Right lobe of liver (tissue), 6 donors: ENCODE data around the gene INSRR. TPM values are rescaled to one million over a fixed set of nuclear protein-coding genes. Genes with fewer than 3 reads are reported as not detected.

ENCODE experiments used
- ATAC-seq, 4 donors: fragments of 200-7000 bp; cut with Tn5 transposase; one replicate each; pipeline ENCODE4 v1.9.1; 2020; ENCODE audit warnings: mild to moderate bottlenecking in 4 of 4, moderate library complexity in 4 of 4
- DNase-seq, 3 donors: peaks; one replicate each; pipeline ENCODE4 v3.0.0-alpha.2; 2020
- H3K27ac ChIP-seq, 3 donors: fragments of 200-600 bp; one replicate each; pipeline ENCODE4 v1.8.0; 2022
- H3K27me3 ChIP-seq, 2 donors: fragments of 200-600 bp; one replicate each; pipeline ENCODE4 v1.8.0; 2022
- H3K36me3 ChIP-seq, 4 donors: fragments of 200-600 bp; sonication (generic) in 1 of 4; one replicate each; pipeline versions ENCODE4 v1.5.1 to v1.8.0; 2017 to 2022; ENCODE audit warnings: control low read depth in 1 of 4
- H3K4me1 ChIP-seq, 4 donors: fragments of 200-600 bp; sonication (generic) in 1 of 4; one replicate each; pipeline versions ENCODE4 v1.5.1 to v1.8.0; 2017 to 2022; ENCODE audit warnings: control low read depth in 1 of 4
- H3K4me3 ChIP-seq, 3 donors: fragments of 200-600 bp; one replicate each; pipeline ENCODE4 v1.8.0; 2022
- H3K9me3 ChIP-seq, 4 donors: fragments of 200-600 bp; sonication (generic) in 1 of 4; one replicate each; pipeline versions ENCODE4 v1.5.1 to v1.8.0; 2017 to 2022; ENCODE audit warnings: control low read depth in 1 of 4
- POLR2A ChIP-seq: fragments of 450-650 bp; IDR thresholded peaks from one replicate; pipeline ENCODE4 v1.6.1; 2017; ENCODE audit warnings: antibody characterized with exemption, mild to moderate bottlenecking
- WGBS: methylation state at CpG from one replicate; pipeline ENCODE4 v1.1.6; 2018; ENCODE audit warnings: low coverage, low lambda C conversion rate; ENCODE audit not compliant: insufficient coverage; ENCODE audit errors: missing lambda C conversion rate; 5-methylcytosine and 5-hydroxymethylcytosine counted together
- intact Hi-C, 2 donors: fragments of 100-400 bp; cut with DNase I; formaldehyde crosslinking; loops; one replicate each; pipeline versions ENCODE4 v1.11.2 to v1.14.1; 2022
- total RNA-seq, 6 experiments: library from RNA; depleted of rRNA in 2 of 6; stranded (reverse); fragments of >200 nt in 2 of 6; fragmentation: NEBNext Ultra II Directional in 3 of 6; extraction: Animal tissue kit (Norgen Biotek cat#: 25700) in 3 of 6; gene quantifications; one replicate each; pipeline versions ENCODE4 v1.1.0 to v1.2.4, GENCODE V29; 2016 to 2023
- TF ChIP-seq, protein P1 (sequence below), 4 donors: fragments of 200-600 bp in 3 of 4; fragments of 450-650 bp in 1 of 4; IDR thresholded peaks; one replicate each; pipeline versions ENCODE4 v1.5.1 to v1.8.0; 2016 to 2022; ENCODE audit warnings: antibody characterized with exemption in 4 of 4, mild to moderate bottlenecking in 2 of 4
- donor health status: DM: no; HTN: yes; CAD: no.
- donor health status: DM: no; HTN: no; CAD: no.
- donor health status: DM: no; HTN: no; CAD: no.
- donor health status: DM: no; HTN: yes; CAD: no.
- donor health status: DM: no; HTN: yes; CAD: no.

INSRR gene
- total RNA-seq, 6 experiments from 2014 or later, result not detected

DNA sequence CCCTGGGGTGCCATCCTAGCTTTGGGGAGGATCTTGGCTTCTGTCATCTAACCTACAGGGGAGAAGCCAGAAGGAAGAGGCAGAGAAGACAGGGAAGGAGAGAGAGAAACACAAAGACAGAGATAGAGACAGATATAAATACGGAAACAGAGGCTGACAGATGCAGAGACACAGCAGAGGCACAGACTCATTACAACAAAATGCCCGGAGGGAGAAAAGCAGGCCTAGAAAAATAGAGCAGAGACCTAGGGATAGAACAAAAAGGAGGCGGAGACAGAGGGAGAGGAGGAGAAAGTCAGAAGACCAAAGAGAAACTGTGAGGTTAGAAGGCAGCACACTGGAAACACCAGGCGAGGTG is 36.5 kb upstream of the INSRR start:
- 62% methylated on average over 4 of the region's 4 CpGs for WGBS
- peaks cover 0 to 9% of the 10 kb centered on the region in 2 donors for H3K27me3 ChIP-seq
- H3K36me3 ChIP-seq, result no peaks in the 10 kb centered on the region
- no peak for TF ChIP-seq POLR2A
- TF ChIP-seq, protein P1, sequence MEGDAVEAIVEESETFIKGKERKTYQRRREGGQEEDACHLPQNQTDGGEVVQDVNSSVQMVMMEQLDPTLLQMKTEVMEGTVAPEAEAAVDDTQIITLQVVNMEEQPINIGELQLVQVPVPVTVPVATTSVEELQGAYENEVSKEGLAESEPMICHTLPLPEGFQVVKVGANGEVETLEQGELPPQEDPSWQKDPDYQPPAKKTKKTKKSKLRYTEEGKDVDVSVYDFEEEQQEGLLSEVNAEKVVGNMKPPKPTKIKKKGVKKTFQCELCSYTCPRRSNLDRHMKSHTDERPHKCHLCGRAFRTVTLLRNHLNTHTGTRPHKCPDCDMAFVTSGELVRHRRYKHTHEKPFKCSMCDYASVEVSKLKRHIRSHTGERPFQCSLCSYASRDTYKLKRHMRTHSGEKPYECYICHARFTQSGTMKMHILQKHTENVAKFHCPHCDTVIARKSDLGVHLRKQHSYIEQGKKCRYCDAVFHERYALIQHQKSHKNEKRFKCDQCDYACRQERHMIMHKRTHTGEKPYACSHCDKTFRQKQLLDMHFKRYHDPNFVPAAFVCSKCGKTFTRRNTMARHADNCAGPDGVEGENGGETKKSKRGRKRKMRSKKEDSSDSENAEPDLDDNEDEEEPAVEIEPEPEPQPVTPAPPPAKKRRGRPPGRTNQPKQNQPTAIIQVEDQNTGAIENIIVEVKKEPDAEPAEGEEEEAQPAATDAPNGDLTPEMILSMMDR (IDR thresholded peaks at IDR 0.05), result no peak
- DNase-seq (no peak), ATAC-seq (no peak)
- intact Hi-C loops, result no loop called here
- peak overlapping the region; percentile 76 to 91 (median 77) for H3K27ac ChIP-seq
- H3K9me3 ChIP-seq, result no peaks in the 10 kb centered on the region
- H3K4me1 ChIP-seq, result peaks cover 0 to 10% (median 0%) of the 10 kb centered on the region in 4 donors
- H3K4me3 ChIP-seq, result no peak overlapping the region

DNA sequence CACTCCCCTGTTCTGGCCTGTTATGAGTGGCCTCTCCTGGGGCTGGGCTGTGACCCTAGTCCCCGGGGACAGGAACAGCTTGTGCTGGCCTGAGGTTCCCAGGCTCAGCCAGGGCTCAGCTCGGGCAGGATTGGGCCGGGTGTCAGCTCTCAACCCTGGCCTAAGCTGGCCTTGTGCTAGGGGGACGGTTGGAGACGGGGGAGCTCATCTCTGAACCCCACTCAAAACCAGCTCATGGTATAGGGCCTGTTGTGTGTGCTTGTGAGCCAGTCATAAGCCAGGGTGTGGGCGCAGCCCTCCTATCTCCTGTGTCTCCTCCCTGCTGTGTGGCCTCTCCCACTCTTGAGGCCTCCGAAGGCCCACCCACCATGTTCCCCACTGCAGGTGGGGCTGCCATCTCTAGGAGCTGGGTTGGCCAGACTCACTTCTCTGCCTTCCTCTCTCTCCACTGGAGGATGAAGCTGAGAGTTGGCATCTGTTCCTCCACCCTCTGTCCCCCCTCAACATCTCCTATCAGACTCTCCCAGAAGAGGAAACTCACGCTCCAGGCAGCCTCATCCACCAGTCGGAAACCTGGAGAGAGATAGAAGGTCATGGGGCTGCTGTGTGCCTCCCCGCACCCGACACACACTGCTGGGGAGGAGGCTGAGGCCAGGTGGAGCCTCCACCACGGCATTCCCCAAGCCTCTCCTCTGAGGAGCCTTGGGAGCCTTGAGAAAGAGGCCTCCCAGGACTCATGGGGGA is 36.0 kb upstream of the INSRR start:
- DNase-seq (peak in 1 of 3 donors; percentile 46), ATAC-seq (peak in 3 of 4 donors; percentile 1 to 30 (median 12))
- Histone ChIP-seq H3K36me3 (no peaks in the 10 kb centered on the region), H3K4me3 (peak overlapping the region; percentile 35 to 51 (median 49)), H3K27me3 (peaks cover 0 to 9% of the 10 kb centered on the region in 2 donors), H3K9me3 (no peaks in the 10 kb centered on the region), H3K27ac (peak overlapping the region; percentile 76 to 91 (median 77)), H3K4me1 (peaks cover 0 to 8% (median 0%) of the 10 kb centered on the region in 4 donors)
- WGBS, result 33% methylated on average over 1 of the region's 12 CpGs
- intact Hi-C loops, result no loop called here
- TF ChIP-seq POLR2A, result no peak

DNA sequence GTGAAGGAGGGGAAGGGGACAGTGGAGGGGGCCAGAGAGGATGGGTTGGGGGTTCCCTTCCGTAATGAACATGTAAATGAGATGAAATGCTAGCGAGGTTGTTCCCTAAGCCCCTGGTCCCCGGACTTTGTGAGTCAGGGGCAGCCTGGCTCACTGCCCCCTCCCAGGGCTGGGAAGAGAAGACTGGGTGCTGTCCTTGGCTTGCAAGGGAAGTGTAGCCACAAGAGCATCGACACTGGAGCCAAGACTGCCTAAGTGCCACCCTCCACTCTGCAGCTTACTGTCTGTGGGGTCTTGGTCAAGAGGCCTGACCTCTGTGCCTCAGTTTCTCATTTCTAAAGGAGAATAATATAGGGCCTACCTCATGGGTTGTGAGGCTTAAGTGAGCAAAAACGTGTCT is 35.1 kb upstream of the INSRR start:
- DNase-seq, result peak in 1 of 3 donors; percentile 21
- H3K4me3 ChIP-seq, result peak overlapping the region; percentile 35 to 51 (median 49)
- H3K9me3 ChIP-seq, result no peaks in the 10 kb centered on the region
- peaks cover 0 to 9% of the 10 kb centered on the region in 2 donors for H3K27me3 ChIP-seq
- no peaks in the 10 kb centered on the region for H3K36me3 ChIP-seq
- ATAC-seq, result no peak
- peaks cover 0 to 5% (median 0%) of the 10 kb centered on the region in 4 donors for H3K4me1 ChIP-seq
- TF ChIP-seq POLR2A, result no peak
- TF ChIP-seq, protein P1 (IDR thresholded peaks at IDR 0.05), result no peak
- intact Hi-C loops, result no loop called here
- peak overlapping the region; percentile 76 to 91 (median 77) for H3K27ac ChIP-seq
- WGBS, result 29% methylated on average over 2 of the region's 5 CpGs

DNA sequence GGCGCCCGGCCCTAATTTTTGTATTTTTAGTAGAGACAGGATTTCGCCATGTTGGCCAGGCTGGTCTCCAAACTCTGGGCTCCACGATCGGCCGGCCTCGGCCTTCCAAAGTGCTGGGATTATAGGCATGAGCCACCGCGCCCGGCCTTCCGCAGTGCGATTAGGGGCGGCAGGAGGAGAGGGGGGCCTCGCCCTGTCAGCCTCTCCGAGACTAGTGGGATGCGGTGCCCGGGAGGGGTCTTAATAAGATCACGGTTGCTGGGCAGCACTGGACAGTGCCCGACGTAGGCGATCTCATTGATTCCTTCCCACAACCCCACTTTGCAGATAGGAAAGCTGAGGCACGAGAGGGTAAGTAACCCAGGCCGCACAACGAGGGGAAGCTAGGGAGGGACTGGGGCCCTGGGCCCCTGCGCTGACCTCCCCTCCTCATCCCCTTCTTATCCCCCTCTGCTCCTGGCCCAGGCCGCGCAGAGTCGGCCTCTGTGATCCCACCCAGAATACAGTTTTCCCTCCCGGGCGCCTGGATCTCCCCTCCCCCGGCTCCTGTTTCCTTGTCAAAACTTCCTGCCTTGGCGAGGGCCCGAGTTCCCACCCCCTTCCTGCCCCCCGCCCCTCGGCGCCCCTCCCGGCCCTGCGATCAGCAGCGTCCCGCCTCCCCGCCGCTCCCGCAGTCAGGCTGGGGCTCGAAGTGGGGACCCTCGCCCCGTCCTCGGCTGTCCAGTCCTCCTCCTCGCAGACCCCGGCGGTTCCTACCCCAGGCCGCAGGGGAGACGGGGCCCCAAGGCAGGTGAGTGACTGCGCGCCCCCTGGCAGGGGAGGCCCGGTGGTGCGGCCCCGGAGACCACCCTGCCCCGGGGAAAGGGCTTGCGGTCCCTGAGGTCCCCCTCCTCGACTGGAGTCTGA is 34.4 kb upstream of the INSRR start, which contains the start of gene PEAR1:
Gene PEAR1, plus strand, starts transcription at position 671 of the 906 bp plus-strand sequence. CDS start 10,209 bp downstream, outside the sequence.
- Histone ChIP-seq H3K27me3 (peaks cover 0 to 9% of the 10 kb centered on the region in 2 donors), H3K36me3 (no peaks in the 10 kb centered on the region), H3K27ac (peak within 1 kb of the TSS; percentile 76 to 91 (median 77)), H3K4me3 (peak within 1 kb of the TSS; percentile 35 to 51 (median 49)), H3K9me3 (no peaks in the 10 kb centered on the region), H3K4me1 (peaks cover 0 to 5% (median 0%) of the 10 kb centered on the region in 4 donors)
- peak in 1 of 3 donors; percentile 69 for DNase-seq
- TF ChIP-seq, protein P1 (IDR thresholded peaks at IDR 0.05), result no peak
- TF ChIP-seq POLR2A, result peak; percentile 36
- 5% methylated on average over 41 of the region's 60 CpGs for WGBS
- intact Hi-C loops, result no loop called here
- ATAC-seq, result peak; percentile 21 to 28 (median 27)
